Stimulated activated CD4-positive, alpha-beta T cell treated with anti-CD3 and anti-CD28 coated beads, Interleukin-4, amount 100 ng/mL, for 4 hours (primary cell): ENCODE measurements around the gene KLHL26.
"Not testable (repeated sequence)": the region's sequence is repeated elsewhere in the genome, so short reads cannot be mapped to it uniquely, and the experiment has no call there.

Experiments
- DNase-seq, 2 experiments: peaks; one replicate each; pipeline ENCODE4 v3.0.0-alpha.2; 2020

KLHL26 gene, protein sequence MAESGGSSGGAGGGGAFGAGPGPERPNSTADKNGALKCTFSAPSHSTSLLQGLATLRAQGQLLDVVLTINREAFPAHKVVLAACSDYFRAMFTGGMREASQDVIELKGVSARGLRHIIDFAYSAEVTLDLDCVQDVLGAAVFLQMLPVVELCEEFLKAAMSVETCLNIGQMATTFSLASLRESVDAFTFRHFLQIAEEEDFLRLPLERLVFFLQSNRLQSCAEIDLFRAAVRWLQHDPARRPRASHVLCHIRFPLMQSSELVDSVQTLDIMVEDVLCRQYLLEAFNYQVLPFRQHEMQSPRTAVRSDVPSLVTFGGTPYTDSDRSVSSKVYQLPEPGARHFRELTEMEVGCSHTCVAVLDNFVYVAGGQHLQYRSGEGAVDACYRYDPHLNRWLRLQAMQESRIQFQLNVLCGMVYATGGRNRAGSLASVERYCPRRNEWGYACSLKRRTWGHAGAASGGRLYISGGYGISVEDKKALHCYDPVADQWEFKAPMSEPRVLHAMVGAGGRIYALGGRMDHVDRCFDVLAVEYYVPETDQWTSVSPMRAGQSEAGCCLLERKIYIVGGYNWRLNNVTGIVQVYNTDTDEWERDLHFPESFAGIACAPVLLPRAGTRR

GRCh38 chr19:18636969-18637629 lies at the start of gene KLHL26:
KLHL26 (plus strand) TSS chr19:18637028; CDS start chr19:18637055, 27 bp downstream.
- DNase-seq, result no peak

DNA sequence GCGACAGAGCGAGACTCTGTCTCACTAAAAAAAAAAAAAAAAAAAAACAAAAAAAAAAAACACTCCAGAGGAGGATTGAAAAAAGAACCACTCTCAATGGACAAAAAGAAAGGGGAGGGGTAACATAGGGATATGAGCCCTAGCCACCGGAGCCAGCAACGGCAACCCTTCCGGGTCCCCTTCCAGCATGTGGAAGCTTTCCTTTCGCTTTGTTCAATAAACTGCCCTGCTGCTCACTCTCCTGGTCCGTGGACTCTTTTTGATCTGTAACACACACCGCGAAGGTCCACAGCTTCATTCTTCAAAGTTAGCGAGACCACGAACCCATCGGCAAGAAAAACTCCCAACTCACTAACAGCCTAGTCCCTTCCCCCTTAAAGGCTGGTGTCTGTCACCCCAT lies 49.3 kb upstream of the KLHL26 start:
- DNase-seq, result no peak

DNA sequence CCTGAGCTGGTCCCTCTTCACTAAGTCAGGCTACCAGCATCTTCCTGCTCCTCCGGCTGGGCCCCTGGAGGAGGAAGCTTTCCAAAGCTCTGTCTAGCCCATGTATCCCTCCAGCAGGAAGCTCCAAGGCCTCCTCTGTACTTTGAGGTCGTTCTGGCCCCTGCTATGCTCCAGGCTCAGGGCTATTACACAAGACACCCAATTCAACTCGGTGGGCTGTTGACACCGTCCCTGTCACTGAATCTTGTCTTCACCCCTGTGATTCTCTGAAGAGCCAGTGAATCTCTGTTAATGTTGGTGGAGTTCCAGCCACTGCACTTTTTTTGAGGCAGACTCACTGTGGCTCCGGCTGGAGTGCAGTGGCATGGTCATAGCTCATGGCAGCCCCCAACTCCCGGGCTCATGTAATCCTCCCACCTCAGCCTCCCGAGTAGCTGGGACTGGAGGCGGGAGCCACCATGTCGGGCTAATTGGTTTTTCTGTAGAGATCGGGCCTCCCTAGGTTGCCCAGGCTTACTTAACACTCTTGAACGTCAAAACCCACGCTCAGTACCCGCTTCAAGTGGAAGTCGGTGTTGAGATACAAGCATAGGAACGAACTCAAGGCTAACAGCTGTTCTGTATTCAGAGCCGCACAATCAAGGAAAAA lies 48.7 kb upstream of the KLHL26 start:
- DNase-seq, result no peak

DNA sequence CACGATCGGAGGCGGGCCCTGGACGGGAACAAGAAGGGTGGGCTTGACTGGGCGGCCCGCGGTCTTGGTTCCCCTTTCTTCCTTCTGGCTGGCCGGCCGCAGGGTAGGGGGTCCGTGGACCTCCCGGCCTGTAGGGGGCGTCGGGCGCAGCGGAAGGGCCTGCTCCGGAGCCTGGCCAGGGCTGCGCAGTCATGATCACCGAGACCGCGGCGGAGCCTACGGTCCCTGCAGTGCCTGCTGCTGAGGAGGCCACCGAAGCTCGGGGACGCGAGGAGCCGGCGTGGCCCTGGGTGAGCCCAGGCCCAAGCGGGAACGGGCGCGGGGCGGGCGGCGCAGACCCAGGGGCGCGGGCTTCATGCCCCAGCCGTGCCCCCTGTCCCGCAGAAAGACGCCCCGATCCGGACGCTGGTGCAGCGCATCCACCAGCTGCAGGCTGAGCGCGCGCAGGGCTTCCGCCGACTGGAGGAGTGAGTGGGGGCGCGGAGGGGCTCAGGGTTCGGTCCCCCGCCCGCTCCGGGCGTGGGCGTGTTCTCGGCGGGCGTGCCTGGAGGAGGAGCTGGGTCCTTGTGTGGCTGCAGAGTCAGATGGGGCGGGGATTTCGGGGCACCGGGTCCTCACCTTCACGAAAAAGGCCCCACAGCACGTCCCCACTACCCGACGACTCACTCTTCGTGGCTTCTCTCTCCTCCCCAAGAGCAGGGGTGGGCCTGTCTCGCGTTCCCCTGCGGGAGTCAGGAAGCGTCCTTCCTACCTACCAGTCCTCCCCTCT lies 48.0 kb upstream of the KLHL26 start, which contains the start of gene REX1BD:
TSS of gene REX1BD (plus strand) at position 188 of the 769 bp plus-strand sequence. CDS start at position 192, 4 bp downstream.
- DNase-seq, result peak; percentile 91 to 93

GRCh38 chr19:18589380-18590272 lies 47.2 kb upstream of the KLHL26 start:
- peak in 1 of 2 experiments; percentile 65 for DNase-seq

- DNase-seq, result no peak
Measured at GRCh38 chr19:18590273-18591272, 46.3 kb upstream of the KLHL26 start.

DNA sequence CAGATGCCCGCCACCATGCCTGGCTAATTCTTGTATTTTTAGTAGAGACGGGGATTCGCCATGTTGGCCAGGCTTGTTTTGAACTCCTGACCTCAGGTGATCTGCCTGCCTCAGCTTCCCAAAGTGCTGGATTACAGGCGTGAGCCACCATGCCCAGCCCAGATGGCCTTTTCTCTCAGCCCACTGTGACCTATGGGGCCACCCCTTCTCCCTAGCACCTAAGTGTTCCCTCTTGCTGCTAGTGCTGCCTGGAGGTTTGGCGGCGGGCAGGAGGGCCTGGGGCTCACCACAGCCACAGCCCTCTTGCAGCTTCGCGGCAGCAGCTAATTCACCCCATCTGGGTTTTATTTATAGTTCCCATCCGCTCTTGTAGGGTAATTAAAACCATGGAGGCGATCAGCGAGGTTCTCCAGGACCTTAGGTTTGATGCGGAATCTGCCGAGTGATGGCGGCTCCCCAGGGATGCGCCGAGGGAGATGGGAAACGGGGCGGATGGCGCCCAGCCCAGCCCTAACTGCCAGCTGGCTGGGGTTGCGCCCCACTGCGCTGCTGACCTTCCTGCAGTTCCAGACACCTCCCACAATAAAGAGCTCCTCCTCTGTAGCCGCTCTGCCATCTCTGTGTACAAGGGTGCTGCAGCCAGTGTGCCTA lies 45.0 kb upstream of the KLHL26 start:
- no peak for DNase-seq

DNA sequence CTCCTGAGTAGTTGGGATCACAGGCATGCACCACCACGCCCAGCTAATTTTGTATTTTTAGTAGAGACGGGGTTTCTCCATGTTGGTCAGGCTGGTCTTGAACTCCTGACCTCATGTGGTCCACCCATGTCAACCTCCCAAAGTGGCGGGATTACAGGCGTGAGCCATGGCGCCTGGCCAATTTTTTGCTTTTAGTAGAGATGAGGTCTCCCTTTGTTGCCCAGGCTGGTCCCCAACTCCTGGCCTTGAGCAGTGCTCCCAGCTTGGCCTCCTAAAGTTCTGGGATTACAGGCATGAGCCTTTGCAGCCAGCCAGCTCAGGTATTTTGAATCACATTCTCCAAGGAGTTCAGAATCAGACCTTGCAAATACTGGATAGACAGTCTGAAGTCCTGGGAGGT lies 44.1 kb upstream of the KLHL26 start:
- DNase-seq, result not testable (repeated sequence)

- DNase-seq, result no peak
Measured at GRCh38 chr19:18593367-18594095, 43.3 kb upstream of the KLHL26 start.

DNA sequence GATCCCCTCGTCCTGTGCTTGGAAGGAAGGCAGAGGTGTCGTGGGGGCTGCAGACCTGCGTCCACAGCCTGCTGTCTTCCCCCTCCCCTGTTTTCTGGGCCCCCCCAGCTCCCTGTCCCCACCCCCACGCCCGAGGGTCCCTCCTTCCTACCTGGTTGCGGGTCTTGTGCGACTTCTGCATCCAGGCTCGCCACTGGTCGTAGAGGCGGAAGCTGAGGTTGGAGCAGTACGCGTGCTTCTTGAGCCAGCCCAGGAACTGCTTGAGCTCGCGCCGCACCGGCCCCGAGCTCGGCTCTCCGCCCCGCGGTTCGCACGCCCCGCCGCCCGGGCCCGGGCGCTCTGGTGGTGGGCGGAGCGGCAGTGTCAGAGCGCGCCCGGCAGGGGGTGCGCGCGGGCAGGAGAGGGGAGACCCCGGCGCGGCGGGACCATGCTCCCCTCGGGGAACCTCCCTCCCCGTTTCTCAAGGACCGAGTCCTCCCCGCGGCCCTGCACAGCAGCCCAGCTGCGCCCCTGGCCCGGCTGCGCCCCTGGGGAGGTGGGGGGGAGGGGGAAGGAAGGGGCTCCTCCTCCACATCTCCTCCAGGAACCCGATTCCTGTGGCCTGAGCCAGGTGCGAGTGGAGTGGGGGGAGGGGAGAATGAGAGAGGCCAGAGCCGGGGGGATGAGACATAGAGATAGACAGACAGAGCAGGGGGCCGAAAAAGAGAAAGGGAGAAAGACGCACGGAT lies 42.6 kb upstream of the KLHL26 start:
- DNase-seq, result peak; percentile 69 to 79

GRCh38 chr19:18594824-18595373 lies 41.9 kb upstream of the KLHL26 start:
- DNase-seq, result no peak

DNA sequence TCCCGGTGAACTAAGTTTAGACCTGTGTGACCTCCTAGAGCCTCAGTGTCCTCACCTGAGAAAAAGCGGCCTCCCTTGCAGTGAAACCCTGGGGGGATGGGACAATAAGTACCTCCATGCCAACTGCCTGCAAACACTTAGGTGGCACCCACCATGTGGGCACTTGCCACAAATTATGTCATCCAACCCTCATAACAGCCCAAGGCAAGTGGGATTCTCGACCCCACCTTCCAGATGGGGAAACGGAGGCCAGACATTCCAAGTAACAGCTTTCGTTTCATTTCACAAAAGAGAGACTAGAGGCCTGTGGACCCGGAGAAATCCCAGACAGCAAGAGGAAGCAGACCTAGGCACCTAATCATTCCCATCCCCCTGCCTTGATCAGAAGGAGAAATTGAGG lies 41.4 kb upstream of the KLHL26 start:
- DNase-seq, result no peak

GRCh38 chr19:18596752-18597157 lies 40.1 kb upstream of the KLHL26 start:
- no peak for DNase-seq

DNA sequence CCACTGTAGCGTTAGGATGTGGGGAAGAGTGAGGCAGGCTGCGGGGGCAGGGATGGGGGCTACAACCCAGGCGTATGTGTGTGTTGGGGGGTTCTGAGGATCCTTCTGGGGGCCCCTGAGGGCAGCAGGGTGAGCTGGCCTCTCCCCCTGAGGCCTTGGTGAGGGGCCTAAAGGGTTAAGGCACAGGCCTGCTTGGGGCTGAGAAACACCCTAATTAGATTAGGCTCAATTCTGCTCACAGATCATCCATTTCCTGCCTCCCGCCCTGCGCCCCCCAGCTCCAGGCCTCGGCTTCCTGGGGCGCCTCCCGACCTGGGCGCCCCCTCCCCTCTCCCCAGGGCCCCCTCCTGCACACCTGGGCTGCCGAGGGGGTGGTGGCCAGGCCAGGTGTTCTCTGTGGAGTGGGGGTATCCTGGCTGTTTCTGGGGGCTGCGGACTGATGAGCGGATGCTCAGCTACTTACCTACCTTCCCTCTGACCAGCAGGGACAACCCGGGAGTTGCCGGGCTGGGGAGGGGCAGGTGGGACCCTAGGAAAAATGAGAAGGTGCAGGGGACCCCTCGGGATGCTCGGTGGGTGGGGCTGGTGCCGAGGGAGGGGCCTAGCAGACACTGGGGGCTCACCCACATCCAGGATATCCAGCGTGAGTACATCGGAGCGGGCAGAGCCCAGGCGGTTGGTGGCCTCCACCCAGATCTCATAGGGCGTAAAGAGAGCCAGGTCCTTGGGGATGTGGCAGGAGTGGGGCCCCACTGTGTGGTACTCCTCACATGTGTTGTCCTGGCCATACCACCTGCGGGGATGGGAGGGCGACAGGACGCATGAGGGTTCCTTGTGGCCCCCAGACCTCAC lies 38.8 kb upstream of the KLHL26 start:
- DNase-seq, result no peak

DNA sequence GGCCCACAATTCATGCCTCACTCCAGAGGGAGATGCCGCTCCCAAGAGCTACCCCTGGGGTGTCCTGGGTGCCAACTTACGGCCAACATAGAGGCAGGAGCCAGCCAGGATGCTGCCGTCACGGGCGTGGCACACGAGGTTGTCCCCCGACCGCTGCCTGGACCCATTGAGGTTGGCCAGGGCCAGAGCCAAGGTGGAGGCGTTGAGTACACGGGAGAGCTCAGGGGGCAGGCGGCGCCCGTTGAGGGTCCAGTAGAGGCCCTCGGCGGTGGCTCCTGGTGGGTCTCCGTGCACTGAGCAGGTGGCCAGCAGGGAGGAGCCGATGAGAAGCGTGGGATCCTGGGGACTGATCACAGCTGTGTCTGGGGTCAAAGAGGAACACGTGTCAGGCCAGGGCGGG lies 37.3 kb upstream of the KLHL26 start:
- DNase-seq, result no peak

DNA sequence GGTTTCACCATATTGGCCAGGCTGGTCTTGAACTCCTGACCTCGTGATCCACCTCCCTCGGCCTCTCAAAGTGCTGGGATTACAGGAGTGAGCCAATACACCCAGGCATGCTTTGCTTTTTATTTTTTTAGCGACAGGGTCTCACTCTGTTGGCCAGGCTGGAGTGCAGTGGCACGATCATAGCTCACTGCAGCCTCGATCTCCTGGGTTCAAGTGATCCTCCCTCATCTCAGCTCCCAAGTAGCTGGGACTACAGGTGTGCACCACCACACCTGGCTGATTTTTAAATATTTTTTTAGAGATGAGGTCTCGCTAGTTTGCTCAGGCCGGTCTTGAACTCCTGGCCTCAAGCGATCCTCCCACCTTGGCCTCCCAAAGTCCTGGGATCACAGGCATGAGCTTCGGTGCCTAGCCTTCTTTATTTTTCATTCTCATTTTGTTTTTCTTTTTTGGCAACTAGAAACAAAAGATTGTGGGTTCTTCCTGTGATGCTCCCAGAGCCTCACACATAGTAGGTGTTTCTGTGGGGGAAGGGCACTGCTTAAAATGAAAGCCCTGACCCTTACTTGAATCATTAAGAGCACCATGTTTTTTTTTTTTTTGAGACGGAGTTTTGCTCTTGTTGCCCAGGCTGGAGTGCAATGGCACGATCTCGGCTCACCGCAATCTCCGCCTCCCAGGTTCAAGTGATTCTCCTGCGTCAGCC lies 36.0 kb upstream of the KLHL26 start:
- DNase-seq, result not testable (repeated sequence)
